HCT116 (cell line): ENCODE results near the gene CFAP54. TPM values are rescaled to one million over a fixed set of nuclear protein-coding genes. Genes with fewer than 3 reads are reported as not detected.

Experiments
- ATAC-seq: fragments of 200-7000 bp; cut with Tn5 transposase; 2 replicates; pipeline ENCODE4 v1.9.1; 2020; ENCODE audit warnings: mild to moderate bottlenecking, moderate library complexity
- BruUV-seq: library from RNA; stranded (reverse); fragments of 400-500 nt; replicated peaks from 2 replicates; lab custom pipeline; 2021; lab: Mats Ljungman, UMichigan
- CTCF ChIA-PET: fragments of 300-600 bp; sonication (Branson Sonifier 250); formaldehyde crosslinking; loops from one replicate; lab custom pipeline; 2021; ENCODE audit warnings: antibody characterized with exemption; lab: Charles Lee
- POLR2A ChIA-PET: fragments of 300-600, 350-600 bp; sonication (Branson Sonifier 250); formaldehyde crosslinking; loops from one replicate; lab custom pipeline; 2021; ENCODE audit warnings: antibody characterized with exemption; lab: Charles Lee
- RAD21 ChIA-PET, 2 experiments: fragments of 300-600 bp; sonication (Branson Sonifier 250); formaldehyde crosslinking; loops; one replicate each; lab custom pipeline; 2023; ENCODE audit warnings: low total read pairs in 2 of 2; ENCODE audit not compliant: uncharacterized antibody in 2 of 2, unreplicated experiment in 2 of 2, low non-redundant PET in 1 of 2; lab: Charles Lee
- DNase-seq: peaks from one replicate; pipeline ENCODE4 v3.0.0-alpha.2; 2010; ENCODE audit warnings: low read depth, low spot score
- H2AFZ ChIP-seq: fragments of 200-600 bp; shearing (Covaris generic), sonication (generic); 2 replicates; pipeline ENCODE4 v1.6.1; 2017; ENCODE audit warnings: low read depth, mixed run types, mixed read lengths, antibody characterized with exemption, low read length; ENCODE audit not compliant: poor library complexity, severe bottlenecking
- H3K27ac ChIP-seq: 2 replicates; pipeline ENCODE4 v1.5.1; 2012; ENCODE audit warnings: low read depth, low read length
- H3K27me3 ChIP-seq: fragments of 200-600 bp; sonication (generic); 2 replicates; pipeline ENCODE4 v1.6.1; 2016; ENCODE audit warnings: mixed run types, low read length, mixed read lengths; ENCODE audit not compliant: insufficient read depth
- H3K36me3 ChIP-seq, 2 experiments: fragments of 200-500 bp in 1 of 2; fragments of 200-600 bp in 1 of 2; sonication (Bioruptor generic) in 1 of 2; sonication (generic) in 1 of 2; 2 replicates each; pipeline versions ENCODE4 v1.5.1 to v1.6.1; 2014 to 2016; ENCODE audit warnings: low read length in 2 of 2, inconsistent platforms in 1 of 2, mixed read lengths in 1 of 2, mixed run types in 1 of 2; ENCODE audit not compliant: insufficient read depth in 2 of 2, control insufficient read depth in 1 of 2
- H3K4me1 ChIP-seq, 2 experiments: fragments of 200-600 bp in 1 of 2; sonication (generic) in 1 of 2; 2 replicates each; pipeline versions ENCODE4 v1.5.1 to v1.6.1; 2012 to 2017; ENCODE audit warnings: low read length in 2 of 2, inconsistent platforms in 1 of 2, mild to moderate bottlenecking in 1 of 2, mixed read lengths in 1 of 2, mixed run types in 1 of 2, moderate library complexity in 1 of 2; ENCODE audit not compliant: insufficient read depth in 2 of 2, control insufficient read depth in 1 of 2
- H3K4me2 ChIP-seq: fragments of 200-600 bp; sonication (generic); 2 replicates; pipeline ENCODE4 v1.6.1; 2017; ENCODE audit warnings: mixed run types, low read length, mixed read lengths
- H3K4me3 ChIP-seq, 2 experiments: fragments of 200-600 bp in 1 of 2; sonication (generic) in 1 of 2; replicated peaks in 1 of 2; 2 replicates each; pipeline ENCODE4 v1.5.1; 2011 to 2016; ENCODE audit warnings: low read length in 2 of 2, control low read depth in 1 of 2, low read depth in 1 of 2, mild to moderate bottlenecking in 1 of 2, mixed read lengths in 1 of 2, mixed run types in 1 of 2
- H3K79me2 ChIP-seq: fragments of 200-600 bp; sonication (generic); 2 replicates; pipeline ENCODE4 v1.6.1; 2017; ENCODE audit warnings: mild to moderate bottlenecking, mixed run types, low read length, moderate library complexity, mixed read lengths; ENCODE audit not compliant: insufficient read depth
- H3K9ac ChIP-seq: fragments of 200-600 bp; sonication (generic); 2 replicates; pipeline ENCODE4 v1.6.1; 2016; ENCODE audit warnings: low read length, mixed read lengths
- H3K9me2 ChIP-seq: fragments of 200-600 bp; sonication (generic), shearing (Covaris generic); 2 replicates; pipeline ENCODE4 v1.6.1; 2017; ENCODE audit warnings: mixed run types, mild to moderate bottlenecking, moderate library complexity; ENCODE audit not compliant: insufficient read depth
- H3K9me3 ChIP-seq, 2 experiments: fragments of 200-500 bp in 1 of 2; fragments of 200-600 bp in 1 of 2; sonication (Bioruptor generic) in 1 of 2; sonication (generic) in 1 of 2; 2 replicates each; pipeline ENCODE4 v1.6.1; 2014 to 2017; ENCODE audit warnings: low read length in 2 of 2, mixed read lengths in 2 of 2, inconsistent platforms in 1 of 2, low read depth in 1 of 2, mild to moderate bottlenecking in 1 of 2, mixed run types in 1 of 2, moderate library complexity in 1 of 2; ENCODE audit not compliant: control insufficient read depth in 1 of 2, insufficient read depth in 1 of 2
- H4K20me1 ChIP-seq: fragments of 200-600 bp; sonication (generic), shearing (Covaris generic); 2 replicates; pipeline ENCODE4 v1.6.1; 2017; ENCODE audit warnings: mixed run types, mild to moderate bottlenecking, moderate library complexity; ENCODE audit not compliant: insufficient read depth
- CBX3 ChIP-seq: IDR thresholded peaks from 2 replicates; pipeline ENCODE4 v1.6.1; 2012; ENCODE audit warnings: low read depth
- CEBPB ChIP-seq: IDR thresholded peaks from 2 replicates; pipeline ENCODE4 v1.6.1; 2012; ENCODE audit warnings: low read depth
- ELF1 ChIP-seq: IDR thresholded peaks from 2 replicates; pipeline ENCODE4 v1.6.1; 2012; ENCODE audit warnings: low read depth, borderline replicate concordance
- JUND ChIP-seq: IDR thresholded peaks from 2 replicates; pipeline ENCODE4 v1.6.1; 2012
- POLR2A ChIP-seq: IDR thresholded peaks from 2 replicates; pipeline ENCODE4 v1.7.0; 2011; ENCODE audit warnings: borderline replicate concordance; ENCODE audit not compliant: insufficient read depth, insufficient read length; ENCODE audit errors: extremely low read depth
- POLR2AphosphoS5 ChIP-seq: IDR thresholded peaks from 2 replicates; pipeline ENCODE4 v1.6.1; 2011; ENCODE audit warnings: mild to moderate bottlenecking, low read depth, low read length, moderate library complexity
- SIN3A ChIP-seq: IDR thresholded peaks from 2 replicates; pipeline ENCODE4 v1.6.1; 2012; ENCODE audit warnings: low read depth
- SP1 ChIP-seq: IDR thresholded peaks from 2 replicates; pipeline ENCODE4 v1.6.1; 2012; ENCODE audit warnings: low read depth
- SRF ChIP-seq: IDR thresholded peaks from 2 replicates; pipeline ENCODE4 v1.6.1; 2012; ENCODE audit warnings: low read depth
- TCF7L2 ChIP-seq: IDR thresholded peaks from 2 replicates; pipeline ENCODE4 v1.7.0; 2011; ENCODE audit warnings: borderline replicate concordance, inconsistent platforms; ENCODE audit not compliant: insufficient read depth, insufficient read length; ENCODE audit errors: extremely low read depth
- YY1 ChIP-seq: IDR thresholded peaks from 2 replicates; pipeline ENCODE4 v1.6.1; 2011; ENCODE audit warnings: low read length, low read depth, moderate library complexity, mild to moderate bottlenecking; ENCODE audit not compliant: insufficient replicate concordance; ENCODE audit errors: extremely low read depth
- ZFX ChIP-seq: fragments of 450-650 bp; IDR thresholded peaks from 2 replicates; pipeline ENCODE4 v1.6.1; 2017
- ZNF274 ChIP-seq: fragments of 200-500 bp; sonication (Bioruptor generic); IDR thresholded peaks from 2 replicates; pipeline ENCODE4 v1.6.1; 2014; ENCODE audit warnings: mild to moderate bottlenecking, low read depth, low read length, inconsistent platforms
- intact Hi-C: fragments of 100-400 bp; cut with micrococcal nuclease; formaldehyde crosslinking; loops from 2 replicates; pipeline ENCODE4 v1.10.0; 2022
- total RNA-seq: library from RNA; stranded (reverse); gene quantifications from one replicate; pipeline ENCODE4 v1.2.1, GENCODE V29; 2021; ENCODE audit not compliant: unreplicated experiment
- TF ChIP-seq, protein P1 (sequence below), 3 experiments: fragments of 200-600 bp in 1 of 3; sonication (generic) in 1 of 3; IDR thresholded peaks in 2 of 3; conservative IDR thresholded peaks in 1 of 3; 2 replicates each; pipeline ENCODE4 v1.5.1; 2012 to 2017; ENCODE audit warnings: low read depth in 2 of 3, low read length in 2 of 3, antibody characterized with exemption in 1 of 3, borderline replicate concordance in 1 of 3, control low read depth in 1 of 3, mild to moderate bottlenecking in 1 of 3, mixed read lengths in 1 of 3, mixed run types in 1 of 3, moderate library complexity in 1 of 3; ENCODE audit not compliant: insufficient read depth in 1 of 3
- TF ChIP-seq, protein P2 (sequence below): IDR thresholded peaks from 2 replicates; pipeline ENCODE4 v1.6.1; 2012
- TF ChIP-seq, protein P3 (sequence below): IDR thresholded peaks from 2 replicates; pipeline ENCODE4 v1.6.1; 2012; ENCODE audit warnings: low read depth

Gene CFAP54
- total RNA-seq, 1 experiment from 2014 or later: 0.25 TPM

DNA sequence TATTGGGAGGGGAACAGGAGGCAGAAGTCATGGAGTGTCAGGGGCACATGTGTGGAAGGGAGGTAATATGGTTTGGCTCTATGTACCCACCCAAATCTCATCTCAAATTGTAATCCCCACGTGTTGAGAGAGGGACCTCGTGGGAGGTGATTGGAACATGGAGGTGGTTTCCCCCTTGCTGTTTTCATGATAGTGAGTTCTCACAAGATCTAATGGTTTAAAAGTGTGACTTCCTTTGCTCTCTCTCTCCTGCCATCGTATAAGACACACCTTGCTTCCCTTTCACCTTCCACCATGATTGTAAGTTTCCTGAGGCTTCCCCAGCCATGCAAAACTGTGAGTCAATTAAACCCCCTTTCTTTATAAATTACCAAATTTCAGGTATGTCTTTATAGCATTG lies 47.6 kb upstream of the CFAP54 start:
- H3K9me3 ChIP-seq: no peaks in the 10 kb centered on the region
- no peaks in the 10 kb centered on the region for H3K4me1 ChIP-seq
- no peaks in the 10 kb centered on the region for H3K27me3 ChIP-seq
- no peaks in the 10 kb centered on the region for H3K79me2 ChIP-seq
- no peak overlapping the region for H3K9ac ChIP-seq
- H2AFZ ChIP-seq: no peak overlapping the region
- ATAC-seq: no peak
- intact Hi-C loops: no loop called here
- no peak overlapping the region for H3K27ac ChIP-seq
- RAD21 ChIA-PET: no interaction called here
- no peak overlapping the region for H3K4me3 ChIP-seq
- POLR2A ChIA-PET: no interaction called here
- no peaks in the 10 kb centered on the region for H3K36me3 ChIP-seq
- CTCF ChIA-PET: no interaction called here
- no peak overlapping the region for H3K4me2 ChIP-seq
- no peaks in the 10 kb centered on the region for H3K9me2 ChIP-seq
- H4K20me1 ChIP-seq: no peaks in the 10 kb centered on the region
- BruUV-seq: no TSS peak
- DNase-seq: no peak
- no peak for TF ChIP-seq CEBPB
- TF ChIP-seq TCF7L2: no peak
- TF ChIP-seq ZNF274: no peak
- no peak for TF ChIP-seq JUND
- TF ChIP-seq SP1: no peak
- no peak for TF ChIP-seq YY1
- TF ChIP-seq, all 23 proteins: peak for 0

DNA sequence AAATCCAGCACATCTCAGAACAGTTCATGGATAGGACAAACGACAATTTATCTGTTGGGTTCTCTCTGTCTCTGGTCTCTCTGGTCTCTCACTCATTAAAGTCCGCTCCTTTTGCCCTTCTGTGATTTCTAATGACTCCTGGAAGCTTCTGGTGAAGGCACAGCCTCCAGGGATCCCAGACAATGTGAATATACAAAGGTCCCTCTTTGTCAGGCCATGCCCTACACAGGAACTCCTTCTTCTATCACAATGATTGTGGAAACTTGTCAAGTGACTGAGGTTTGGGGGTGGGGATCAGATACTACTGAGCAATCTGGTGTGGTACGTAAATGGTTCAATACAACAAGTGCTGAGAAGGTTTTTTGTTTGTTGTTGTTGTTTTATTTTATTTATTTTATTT lies 46.5 kb upstream of the CFAP54 start:
- no peak overlapping the region for H3K4me3 ChIP-seq
- RAD21 ChIA-PET: no interaction called here
- no TSS peak for BruUV-seq
- POLR2A ChIA-PET: no interaction called here
- H2AFZ ChIP-seq: no peak overlapping the region
- no peaks in the 10 kb centered on the region for H4K20me1 ChIP-seq
- H3K9me3 ChIP-seq: no peaks in the 10 kb centered on the region
- no peak overlapping the region for H3K27ac ChIP-seq
- DNase-seq (no peak), ATAC-seq (no peak)
- no peaks in the 10 kb centered on the region for H3K9me2 ChIP-seq
- H3K27me3 ChIP-seq: no peaks in the 10 kb centered on the region
- H3K36me3 ChIP-seq: no peaks in the 10 kb centered on the region
- H3K4me2 ChIP-seq: no peak overlapping the region
- H3K79me2 ChIP-seq: no peaks in the 10 kb centered on the region
- H3K9ac ChIP-seq: no peak overlapping the region
- no peaks in the 10 kb centered on the region for H3K4me1 ChIP-seq
- intact Hi-C loops: no loop called here
- CTCF ChIA-PET: no interaction called here
- TF ChIP-seq, protein P1, sequence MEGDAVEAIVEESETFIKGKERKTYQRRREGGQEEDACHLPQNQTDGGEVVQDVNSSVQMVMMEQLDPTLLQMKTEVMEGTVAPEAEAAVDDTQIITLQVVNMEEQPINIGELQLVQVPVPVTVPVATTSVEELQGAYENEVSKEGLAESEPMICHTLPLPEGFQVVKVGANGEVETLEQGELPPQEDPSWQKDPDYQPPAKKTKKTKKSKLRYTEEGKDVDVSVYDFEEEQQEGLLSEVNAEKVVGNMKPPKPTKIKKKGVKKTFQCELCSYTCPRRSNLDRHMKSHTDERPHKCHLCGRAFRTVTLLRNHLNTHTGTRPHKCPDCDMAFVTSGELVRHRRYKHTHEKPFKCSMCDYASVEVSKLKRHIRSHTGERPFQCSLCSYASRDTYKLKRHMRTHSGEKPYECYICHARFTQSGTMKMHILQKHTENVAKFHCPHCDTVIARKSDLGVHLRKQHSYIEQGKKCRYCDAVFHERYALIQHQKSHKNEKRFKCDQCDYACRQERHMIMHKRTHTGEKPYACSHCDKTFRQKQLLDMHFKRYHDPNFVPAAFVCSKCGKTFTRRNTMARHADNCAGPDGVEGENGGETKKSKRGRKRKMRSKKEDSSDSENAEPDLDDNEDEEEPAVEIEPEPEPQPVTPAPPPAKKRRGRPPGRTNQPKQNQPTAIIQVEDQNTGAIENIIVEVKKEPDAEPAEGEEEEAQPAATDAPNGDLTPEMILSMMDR (IDR thresholded peaks at IDR 0.05 in 2 of 3, conservative IDR thresholded peaks at IDR 0.05 in 1 of 3; ENCODE audit: borderline replicate concordance in 1 of 3, insufficient read depth in 1 of 3, low read depth in 2 of 3, low read length in 2 of 3): no peak
- TF ChIP-seq CEBPB (no peak), SIN3A (no peak), ELF1 (no peak), ZFX (no peak), POLR2AphosphoS5 (no peak), SP1 (no peak), POLR2A (no peak), SRF (no peak), JUND (no peak), CBX3 (no peak), ZNF274 (no peak)
- TF ChIP-seq, protein P2, sequence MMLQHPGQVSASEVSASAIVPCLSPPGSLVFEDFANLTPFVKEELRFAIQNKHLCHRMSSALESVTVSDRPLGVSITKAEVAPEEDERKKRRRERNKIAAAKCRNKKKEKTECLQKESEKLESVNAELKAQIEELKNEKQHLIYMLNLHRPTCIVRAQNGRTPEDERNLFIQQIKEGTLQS: no peak
- TF ChIP-seq, protein P3, sequence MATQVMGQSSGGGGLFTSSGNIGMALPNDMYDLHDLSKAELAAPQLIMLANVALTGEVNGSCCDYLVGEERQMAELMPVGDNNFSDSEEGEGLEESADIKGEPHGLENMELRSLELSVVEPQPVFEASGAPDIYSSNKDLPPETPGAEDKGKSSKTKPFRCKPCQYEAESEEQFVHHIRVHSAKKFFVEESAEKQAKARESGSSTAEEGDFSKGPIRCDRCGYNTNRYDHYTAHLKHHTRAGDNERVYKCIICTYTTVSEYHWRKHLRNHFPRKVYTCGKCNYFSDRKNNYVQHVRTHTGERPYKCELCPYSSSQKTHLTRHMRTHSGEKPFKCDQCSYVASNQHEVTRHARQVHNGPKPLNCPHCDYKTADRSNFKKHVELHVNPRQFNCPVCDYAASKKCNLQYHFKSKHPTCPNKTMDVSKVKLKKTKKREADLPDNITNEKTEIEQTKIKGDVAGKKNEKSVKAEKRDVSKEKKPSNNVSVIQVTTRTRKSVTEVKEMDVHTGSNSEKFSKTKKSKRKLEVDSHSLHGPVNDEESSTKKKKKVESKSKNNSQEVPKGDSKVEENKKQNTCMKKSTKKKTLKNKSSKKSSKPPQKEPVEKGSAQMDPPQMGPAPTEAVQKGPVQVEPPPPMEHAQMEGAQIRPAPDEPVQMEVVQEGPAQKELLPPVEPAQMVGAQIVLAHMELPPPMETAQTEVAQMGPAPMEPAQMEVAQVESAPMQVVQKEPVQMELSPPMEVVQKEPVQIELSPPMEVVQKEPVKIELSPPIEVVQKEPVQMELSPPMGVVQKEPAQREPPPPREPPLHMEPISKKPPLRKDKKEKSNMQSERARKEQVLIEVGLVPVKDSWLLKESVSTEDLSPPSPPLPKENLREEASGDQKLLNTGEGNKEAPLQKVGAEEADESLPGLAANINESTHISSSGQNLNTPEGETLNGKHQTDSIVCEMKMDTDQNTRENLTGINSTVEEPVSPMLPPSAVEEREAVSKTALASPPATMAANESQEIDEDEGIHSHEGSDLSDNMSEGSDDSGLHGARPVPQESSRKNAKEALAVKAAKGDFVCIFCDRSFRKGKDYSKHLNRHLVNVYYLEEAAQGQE: no peak
